ENCODE results near the gene PRIMA1. TPM values are rescaled to one million over a fixed set of nuclear protein-coding genes. Genes with fewer than 3 reads are reported as not detected.
A peak's percentile ranks its signal among the peaks of the same experiment; 100 is the strongest.

PRIMA1 gene
- total RNA-seq, 1 experiment from 2014 or later, result 2.3 TPM

- Histone ChIP-seq H3K27ac (ENCODE audit: insufficient read length, low read depth, low read length) (no peak overlapping the region), H2AFZ (ENCODE audit: low read length) (no peak overlapping the region), H3K79me2 (ENCODE audit: insufficient read depth, low read length) (no peaks in the 10 kb centered on the region), H2BK20ac (ENCODE audit: low read depth, low read length, poor library complexity, severe bottlenecking) (no peak overlapping the region), H3K4me1 (ENCODE audit: insufficient read depth, low read length) (no peaks in the 10 kb centered on the region; the same call in 1 of the 2 replicates), H3K4ac (ENCODE audit: low read depth, low read length) (no peak overlapping the region), H3T11ph (ENCODE audit: low read length) (no peak overlapping the region), H2BK120ac (ENCODE audit: low read depth, low read length, poor library complexity, severe bottlenecking) (no peak overlapping the region), H3K23ac (ENCODE audit: insufficient read length, low read depth, low read length) (no peak overlapping the region), H4K91ac (ENCODE audit: insufficient read length, low read depth, low read length) (no peak overlapping the region), H3K14ac (ENCODE audit: insufficient read depth, low read length) (peak overlapping the region; percentile 8; the same call in 1 of the 2 replicates), H2BK5ac (ENCODE audit: insufficient read length, low read length) (no peak overlapping the region), H3K56ac (ENCODE audit: insufficient read length, low read depth, low read length) (no peak overlapping the region), H2AK5ac (ENCODE audit: insufficient read length, low read length) (no peak overlapping the region), H3K9me3 (ENCODE audit: control insufficient read depth, low read depth, low read length) (no peaks in the 10 kb centered on the region), H3K27me3 (ENCODE audit: insufficient read depth, low read length) (no peaks in the 10 kb centered on the region), H4K8ac (replicated peaks; ENCODE audit: insufficient read length, low read depth, low read length) (peak overlapping the region; percentile 47), H3K23me2 (ENCODE audit: insufficient read length, low read depth, low read length, poor library complexity, severe bottlenecking) (no peaks in the 10 kb centered on the region), H2BK12ac (ENCODE audit: insufficient read length, low read depth, low read length) (no peak overlapping the region), H3K4me2 (ENCODE audit: insufficient read depth, insufficient read length, low read length) (no peak overlapping the region), H4K20me1 (ENCODE audit: control insufficient read depth, insufficient read depth, insufficient read length) (no peaks in the 10 kb centered on the region), H3K79me1 (ENCODE audit: insufficient read depth, low read depth, low read length, poor library complexity, severe bottlenecking) (no peaks in the 10 kb centered on the region), H3K18ac (ENCODE audit: insufficient read length, low read depth, low read length) (no peak overlapping the region), H4K5ac (ENCODE audit: insufficient read length, low read depth, low read length) (no peak overlapping the region), H3K9ac (ENCODE audit: extremely low read depth, insufficient read length, low read length) (no peak overlapping the region), H2BK15ac (ENCODE audit: low read depth, low read length) (no peak overlapping the region)
- H3K27me3 Mint-ChIP-seq (ENCODE audit: low read depth), result no peaks in the 10 kb centered on the region; the same call in none of the 2 replicates
- H3K4me3 Mint-ChIP-seq, result no peak overlapping the region
- DNase-seq, result no peak
- no peak overlapping the region for H3K27ac Mint-ChIP-seq
- H3K36me3 Mint-ChIP-seq (ENCODE audit: insufficient read depth in 1 of 3, low read depth in 3 of 3), result no peaks in the 10 kb centered on the region; a peak in 2 of 7 replicates
- peaks cover 21% of the 10 kb centered on the region in 2 experiments for H3K4me1 Mint-ChIP-seq
- TF ChIP-seq CTCF (conservative IDR thresholded peaks at IDR 0.05), result no peak
- no peaks in the 10 kb centered on the region for H3K9me3 Mint-ChIP-seq
- WGBS (ENCODE audit: extremely low coverage, insufficient read length, low lambda C conversion rate), result no CpG with 5 or more reads among the region's 14 CpGs
Measured at GRCh38 chr14:93716746-93717667, 71.3 kb downstream of the PRIMA1 start.

Data from H9 (cell line).